Stomach (tissue), 4 donors: ENCODE measurements around the gene MUC12.
"Not testable (repeated sequence)": the region's sequence is repeated elsewhere in the genome, so short reads cannot be mapped to it uniquely, and the experiment has no call there.

ENCODE experiments used
- POLR2A ChIP-seq, 4 donors: fragments of 450-650 bp; IDR thresholded peaks; one replicate each; pipeline ENCODE4 v1.6.1; 2016; ENCODE audit warnings: antibody characterized with exemption in 4 of 4, control low read depth in 2 of 4, mild to moderate bottlenecking in 1 of 4, moderate library complexity in 1 of 4
- POLR2AphosphoS5 ChIP-seq, 3 donors: sonication (generic); formaldehyde crosslinking; IDR thresholded peaks; one replicate each; pipeline ENCODE4 v1.6.1; 2016; ENCODE audit warnings: antibody characterized with exemption in 3 of 3
- TF ChIP-seq, protein P1 (sequence below), 7 experiments: fragments of 450-650 bp in 4 of 7; fragments of 200-600 bp in 3 of 7; sonication (generic) in 3 of 7; IDR thresholded peaks; one replicate each; pipeline ENCODE4 v1.5.1; 2016 to 2019; ENCODE audit warnings: antibody characterized with exemption in 7 of 7, control low read depth in 2 of 7, mild to moderate bottlenecking in 1 of 7

DNA sequence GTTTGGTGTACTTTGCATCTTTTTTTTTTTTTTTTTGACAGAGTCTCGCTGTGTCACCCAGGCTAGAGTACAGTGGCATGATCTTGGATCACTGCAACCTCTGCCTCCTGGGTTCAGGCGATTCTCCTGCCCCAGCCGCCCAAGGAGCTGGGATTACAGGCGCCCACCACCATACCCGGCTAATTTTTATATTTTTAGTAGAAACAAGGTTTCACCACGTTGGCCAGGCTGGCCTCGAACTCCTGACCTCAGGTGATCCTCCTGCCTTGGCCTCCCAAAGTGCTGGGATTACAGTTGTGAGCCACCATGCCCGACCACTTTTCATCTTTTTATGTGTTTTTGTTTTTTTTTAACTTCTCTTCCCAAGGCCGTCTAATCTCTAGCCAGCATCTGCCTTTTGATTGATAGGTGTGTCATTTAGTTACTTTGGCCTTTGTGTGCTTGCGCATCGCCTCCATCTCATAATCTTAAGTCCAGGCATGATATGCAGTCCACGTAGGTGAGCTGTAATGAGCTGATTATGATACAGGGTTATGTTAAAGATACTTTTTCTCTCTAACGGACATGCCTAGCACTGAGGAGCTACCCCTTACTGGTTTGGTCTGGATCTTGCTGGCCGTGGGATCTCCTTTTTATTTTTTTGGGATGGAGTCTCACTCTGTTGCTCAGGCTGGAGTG is 15.0 kb downstream of the MUC12 start:
- TF ChIP-seq, protein P1, sequence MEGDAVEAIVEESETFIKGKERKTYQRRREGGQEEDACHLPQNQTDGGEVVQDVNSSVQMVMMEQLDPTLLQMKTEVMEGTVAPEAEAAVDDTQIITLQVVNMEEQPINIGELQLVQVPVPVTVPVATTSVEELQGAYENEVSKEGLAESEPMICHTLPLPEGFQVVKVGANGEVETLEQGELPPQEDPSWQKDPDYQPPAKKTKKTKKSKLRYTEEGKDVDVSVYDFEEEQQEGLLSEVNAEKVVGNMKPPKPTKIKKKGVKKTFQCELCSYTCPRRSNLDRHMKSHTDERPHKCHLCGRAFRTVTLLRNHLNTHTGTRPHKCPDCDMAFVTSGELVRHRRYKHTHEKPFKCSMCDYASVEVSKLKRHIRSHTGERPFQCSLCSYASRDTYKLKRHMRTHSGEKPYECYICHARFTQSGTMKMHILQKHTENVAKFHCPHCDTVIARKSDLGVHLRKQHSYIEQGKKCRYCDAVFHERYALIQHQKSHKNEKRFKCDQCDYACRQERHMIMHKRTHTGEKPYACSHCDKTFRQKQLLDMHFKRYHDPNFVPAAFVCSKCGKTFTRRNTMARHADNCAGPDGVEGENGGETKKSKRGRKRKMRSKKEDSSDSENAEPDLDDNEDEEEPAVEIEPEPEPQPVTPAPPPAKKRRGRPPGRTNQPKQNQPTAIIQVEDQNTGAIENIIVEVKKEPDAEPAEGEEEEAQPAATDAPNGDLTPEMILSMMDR (IDR thresholded peaks at IDR 0.05) = not testable (repeated sequence)
- not testable (repeated sequence) for TF ChIP-seq POLR2AphosphoS5, POLR2A (IDR thresholded peaks at IDR 0.05)
